Transverse colon (tissue), 3 donors: ENCODE results near the gene NTN3.
"Not testable (repeated sequence)": the region's sequence is repeated elsewhere in the genome, so short reads cannot be mapped to it uniquely, and the experiment has no call there.

Experiments
- POLR2A ChIP-seq: fragments of 450-650 bp; IDR thresholded peaks from one replicate; pipeline ENCODE4 v1.6.1; 2016; ENCODE audit warnings: antibody characterized with exemption, mild to moderate bottlenecking, moderate library complexity
- TF ChIP-seq, protein P1 (sequence below), 5 experiments: fragments of 200-600 bp in 3 of 5; fragments of 450-650 bp in 2 of 5; sonication (generic) in 3 of 5; IDR thresholded peaks; 1 replicate in 2 of 5; 2 replicates in 3 of 5; pipeline ENCODE4 v1.5.1; 2016 to 2017; ENCODE audit warnings: antibody characterized with exemption in 5 of 5, inconsistent platforms in 3 of 5, mild to moderate bottlenecking in 2 of 5, moderate library complexity in 1 of 5

DNA sequence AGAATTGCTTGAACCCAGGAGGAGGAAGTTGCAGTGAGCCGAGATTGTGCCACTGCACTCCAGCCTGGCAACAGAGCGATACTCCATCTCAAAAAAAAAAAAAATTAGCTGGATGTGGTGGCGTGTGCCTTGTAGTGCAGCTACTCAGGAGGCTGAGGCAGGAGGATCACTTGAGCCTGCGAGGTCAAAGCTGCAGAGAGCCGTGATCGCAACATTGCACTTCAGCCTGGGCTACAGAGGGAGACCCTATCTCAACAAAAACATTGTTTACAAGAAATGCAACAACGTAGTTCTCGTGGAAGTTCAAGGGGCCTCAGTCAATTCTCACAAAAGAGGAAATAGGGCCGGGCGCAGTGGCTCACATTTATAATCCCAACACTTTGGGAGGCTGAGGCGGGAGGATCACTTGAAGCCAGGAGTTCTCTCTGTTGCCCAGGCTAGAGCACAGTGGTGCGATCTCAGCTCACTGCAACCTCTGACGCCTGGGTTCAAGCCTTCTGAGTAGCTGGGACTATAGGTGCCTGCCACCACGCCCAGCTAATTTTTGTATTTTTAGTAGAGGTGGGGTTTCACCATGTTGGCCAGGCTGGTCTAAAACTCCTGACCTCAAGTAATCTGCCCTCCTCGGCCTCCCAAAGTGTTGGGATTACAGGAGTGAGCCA, 29.8 kb upstream of the NTN3 start:
- TF ChIP-seq, protein P1, sequence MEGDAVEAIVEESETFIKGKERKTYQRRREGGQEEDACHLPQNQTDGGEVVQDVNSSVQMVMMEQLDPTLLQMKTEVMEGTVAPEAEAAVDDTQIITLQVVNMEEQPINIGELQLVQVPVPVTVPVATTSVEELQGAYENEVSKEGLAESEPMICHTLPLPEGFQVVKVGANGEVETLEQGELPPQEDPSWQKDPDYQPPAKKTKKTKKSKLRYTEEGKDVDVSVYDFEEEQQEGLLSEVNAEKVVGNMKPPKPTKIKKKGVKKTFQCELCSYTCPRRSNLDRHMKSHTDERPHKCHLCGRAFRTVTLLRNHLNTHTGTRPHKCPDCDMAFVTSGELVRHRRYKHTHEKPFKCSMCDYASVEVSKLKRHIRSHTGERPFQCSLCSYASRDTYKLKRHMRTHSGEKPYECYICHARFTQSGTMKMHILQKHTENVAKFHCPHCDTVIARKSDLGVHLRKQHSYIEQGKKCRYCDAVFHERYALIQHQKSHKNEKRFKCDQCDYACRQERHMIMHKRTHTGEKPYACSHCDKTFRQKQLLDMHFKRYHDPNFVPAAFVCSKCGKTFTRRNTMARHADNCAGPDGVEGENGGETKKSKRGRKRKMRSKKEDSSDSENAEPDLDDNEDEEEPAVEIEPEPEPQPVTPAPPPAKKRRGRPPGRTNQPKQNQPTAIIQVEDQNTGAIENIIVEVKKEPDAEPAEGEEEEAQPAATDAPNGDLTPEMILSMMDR (IDR thresholded peaks at IDR 0.05): not testable (repeated sequence)
- not testable (repeated sequence) for TF ChIP-seq POLR2A
